WTC11 (cell line): ENCODE results near the gene IL20RB.

Experiments used
- NFYB ChIP-seq: sonication (generic); formaldehyde crosslinking; conservative IDR thresholded peaks from 2 replicates; pipeline ENCODE4 v1.8.0; 2022; ENCODE audit warnings: low read depth, missing genetic modification reagents
- TF ChIP-seq, protein P1 (sequence below): fragments of 200-600 bp; IDR thresholded peaks from 2 replicates; pipeline ENCODE4 v1.8.0; 2022; ENCODE audit warnings: antibody characterized with exemption

DNA sequence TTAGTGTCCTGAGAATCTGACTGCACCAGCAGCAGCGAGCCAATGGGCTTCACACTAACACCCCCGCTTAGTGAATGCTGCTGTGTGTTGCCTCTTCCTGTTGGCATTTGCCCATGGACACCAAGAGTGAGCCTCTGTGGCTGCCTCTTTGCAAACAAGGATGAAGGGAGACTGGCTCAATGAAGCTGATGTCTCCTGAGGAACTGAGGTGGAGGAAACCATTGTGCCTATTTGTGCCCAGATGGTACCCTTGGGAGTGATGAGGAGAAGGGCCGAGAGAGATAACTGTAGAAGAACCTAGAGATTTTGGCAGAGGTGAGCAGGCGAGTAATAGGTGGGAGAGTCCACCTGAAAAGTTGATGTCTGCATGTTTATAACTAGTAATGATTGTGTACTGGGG, 51.2 kb downstream of the IL20RB start:
- TF ChIP-seq NFYB (CRISPR knock-in tag) = no peak
- TF ChIP-seq, protein P1, sequence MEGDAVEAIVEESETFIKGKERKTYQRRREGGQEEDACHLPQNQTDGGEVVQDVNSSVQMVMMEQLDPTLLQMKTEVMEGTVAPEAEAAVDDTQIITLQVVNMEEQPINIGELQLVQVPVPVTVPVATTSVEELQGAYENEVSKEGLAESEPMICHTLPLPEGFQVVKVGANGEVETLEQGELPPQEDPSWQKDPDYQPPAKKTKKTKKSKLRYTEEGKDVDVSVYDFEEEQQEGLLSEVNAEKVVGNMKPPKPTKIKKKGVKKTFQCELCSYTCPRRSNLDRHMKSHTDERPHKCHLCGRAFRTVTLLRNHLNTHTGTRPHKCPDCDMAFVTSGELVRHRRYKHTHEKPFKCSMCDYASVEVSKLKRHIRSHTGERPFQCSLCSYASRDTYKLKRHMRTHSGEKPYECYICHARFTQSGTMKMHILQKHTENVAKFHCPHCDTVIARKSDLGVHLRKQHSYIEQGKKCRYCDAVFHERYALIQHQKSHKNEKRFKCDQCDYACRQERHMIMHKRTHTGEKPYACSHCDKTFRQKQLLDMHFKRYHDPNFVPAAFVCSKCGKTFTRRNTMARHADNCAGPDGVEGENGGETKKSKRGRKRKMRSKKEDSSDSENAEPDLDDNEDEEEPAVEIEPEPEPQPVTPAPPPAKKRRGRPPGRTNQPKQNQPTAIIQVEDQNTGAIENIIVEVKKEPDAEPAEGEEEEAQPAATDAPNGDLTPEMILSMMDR = no peak
